ENCODE results near the gene COLEC12. TPM values are rescaled to one million over a fixed set of nuclear protein-coding genes. Genes with fewer than 3 reads are reported as not detected.

COLEC12 gene
- total RNA-seq, 3 donors from 2014 or later = 2.4 to 12.1 (median 4.7) TPM

DNA sequence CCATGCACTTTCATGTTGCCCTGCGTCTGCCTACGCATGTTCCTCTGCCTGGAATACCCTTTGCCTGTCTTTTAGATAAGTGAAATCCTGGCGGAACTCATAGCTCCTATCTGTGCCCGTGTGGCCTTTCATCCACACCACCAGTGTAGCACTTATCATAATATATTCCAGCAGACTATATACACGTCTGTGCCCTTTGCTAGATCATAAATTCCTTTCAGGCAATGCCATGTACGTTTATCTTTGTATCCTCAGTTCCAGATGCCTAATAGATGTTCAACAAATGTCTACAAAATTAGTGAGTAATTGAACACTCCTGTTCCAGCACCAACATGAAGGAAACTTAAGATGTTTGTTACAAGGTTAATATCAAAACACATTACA lies 106.9 kb downstream of the COLEC12 start:
- H3K4me1 ChIP-seq (ENCODE audit: low read depth) = no peaks in the 10 kb centered on the region

GRCh38 chr18:392928-393573 lies 107.5 kb downstream of the COLEC12 start:
- intact Hi-C loops (cut with DNase I, micrococcal nuclease) = no loop called here
- no peaks in the 10 kb centered on the region for H3K4me1 ChIP-seq (ENCODE audit: low read depth)
- no peak for DNase-seq
- TF ChIP-seq, protein P1, sequence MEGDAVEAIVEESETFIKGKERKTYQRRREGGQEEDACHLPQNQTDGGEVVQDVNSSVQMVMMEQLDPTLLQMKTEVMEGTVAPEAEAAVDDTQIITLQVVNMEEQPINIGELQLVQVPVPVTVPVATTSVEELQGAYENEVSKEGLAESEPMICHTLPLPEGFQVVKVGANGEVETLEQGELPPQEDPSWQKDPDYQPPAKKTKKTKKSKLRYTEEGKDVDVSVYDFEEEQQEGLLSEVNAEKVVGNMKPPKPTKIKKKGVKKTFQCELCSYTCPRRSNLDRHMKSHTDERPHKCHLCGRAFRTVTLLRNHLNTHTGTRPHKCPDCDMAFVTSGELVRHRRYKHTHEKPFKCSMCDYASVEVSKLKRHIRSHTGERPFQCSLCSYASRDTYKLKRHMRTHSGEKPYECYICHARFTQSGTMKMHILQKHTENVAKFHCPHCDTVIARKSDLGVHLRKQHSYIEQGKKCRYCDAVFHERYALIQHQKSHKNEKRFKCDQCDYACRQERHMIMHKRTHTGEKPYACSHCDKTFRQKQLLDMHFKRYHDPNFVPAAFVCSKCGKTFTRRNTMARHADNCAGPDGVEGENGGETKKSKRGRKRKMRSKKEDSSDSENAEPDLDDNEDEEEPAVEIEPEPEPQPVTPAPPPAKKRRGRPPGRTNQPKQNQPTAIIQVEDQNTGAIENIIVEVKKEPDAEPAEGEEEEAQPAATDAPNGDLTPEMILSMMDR (IDR thresholded peaks at IDR 0.05) = no peak
- no peak overlapping the region for H3K4me3 ChIP-seq
- no peak for ATAC-seq
- no peaks in the 10 kb centered on the region for H3K9me3 ChIP-seq
- H3K36me3 ChIP-seq (ENCODE audit: low read depth) = no peaks in the 10 kb centered on the region

More for the DNA sequence above, 106.9 kb downstream of the COLEC12 start:
- Histone ChIP-seq H3K36me3 (ENCODE audit: low read depth) (no peaks in the 10 kb centered on the region), H3K9me3 (no peaks in the 10 kb centered on the region), H3K4me3 (no peak overlapping the region)
- no peak for ATAC-seq
- intact Hi-C loops (cut with DNase I, micrococcal nuclease) = no loop called here
- TF ChIP-seq, protein P1 (IDR thresholded peaks at IDR 0.05) = no peak
- DNase-seq = no peak

DNA sequence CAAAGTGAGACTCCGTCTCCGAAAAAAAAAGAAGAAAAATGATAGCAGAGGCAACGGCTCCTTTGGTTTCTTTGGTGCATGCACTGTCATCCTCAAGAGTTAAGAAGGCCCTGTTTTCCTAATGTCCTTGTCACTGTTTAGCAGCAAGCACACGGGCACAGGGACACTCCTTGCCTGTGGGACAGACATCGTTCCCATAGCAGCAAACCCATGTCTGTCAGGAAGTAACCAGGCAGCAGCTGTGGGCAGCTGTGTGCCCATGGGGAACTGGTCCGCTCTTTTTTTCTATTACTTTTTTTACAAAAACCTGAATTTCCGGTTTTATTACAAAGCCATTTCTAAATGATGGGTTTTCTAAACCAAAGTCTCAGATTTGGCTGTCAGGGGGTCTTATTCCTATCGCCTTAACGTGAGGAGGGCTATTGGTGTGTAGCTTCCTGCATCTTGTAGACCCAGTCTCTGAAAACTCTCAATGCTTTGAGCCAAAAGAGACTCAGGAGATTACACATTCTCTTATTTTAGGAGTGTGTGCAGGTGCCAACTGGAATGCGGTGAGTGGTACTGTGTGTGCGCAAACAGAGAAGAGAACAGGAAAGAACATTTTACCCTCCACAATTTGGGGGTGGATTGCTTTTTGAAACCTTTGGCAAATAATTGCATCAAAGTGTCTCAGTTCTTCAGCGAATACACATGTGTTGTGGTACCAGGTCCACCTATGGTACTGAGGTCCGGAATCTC lies 109.6 kb downstream of the COLEC12 start:
- ATAC-seq = no peak
- Histone ChIP-seq H3K4me1 (ENCODE audit: low read depth) (no peaks in the 10 kb centered on the region), H3K36me3 (ENCODE audit: low read depth) (no peaks in the 10 kb centered on the region), H3K4me3 (no peak overlapping the region), H3K9me3 (no peaks in the 10 kb centered on the region)
- TF ChIP-seq, protein P1 (IDR thresholded peaks at IDR 0.05) = no peak
- intact Hi-C loops (cut with DNase I, micrococcal nuclease) = no loop called here
- DNase-seq = no peak

GRCh38 chr18:389658-390357 lies 110.7 kb downstream of the COLEC12 start:
- intact Hi-C loops (cut with DNase I, micrococcal nuclease) = loop anchor here in 1 of 2 donors (10.0 kb wide), 1 partner anchor 65 kb away; no protein-coding TSS in a partner anchor
- TF ChIP-seq, protein P1 (IDR thresholded peaks at IDR 0.05) = no peak
- no peak overlapping the region for H3K4me3 ChIP-seq
- no peaks in the 10 kb centered on the region for H3K36me3 ChIP-seq (ENCODE audit: low read depth)
- H3K9me3 ChIP-seq = no peaks in the 10 kb centered on the region
- ATAC-seq (no peak), DNase-seq (no peak)
- H3K4me1 ChIP-seq (ENCODE audit: low read depth) = no peaks in the 10 kb centered on the region

- intact Hi-C loops (cut with DNase I, micrococcal nuclease) = loop anchor here in 1 of 2 donors (10.0 kb wide), 1 partner anchor 63 kb away; no protein-coding TSS in a partner anchor
- TF ChIP-seq, protein P1 (IDR thresholded peaks at IDR 0.05) = no peak
- ATAC-seq (no peak), DNase-seq (no peak)
- Histone ChIP-seq H3K9me3 (no peaks in the 10 kb centered on the region), H3K36me3 (ENCODE audit: low read depth) (no peaks in the 10 kb centered on the region), H3K4me1 (ENCODE audit: low read depth) (no peaks in the 10 kb centered on the region), H3K4me3 (no peak overlapping the region)
Measured at GRCh38 chr18:388200-388599, 112.3 kb downstream of the COLEC12 start.
